Measurements from ENCODE around the gene IDH1. TPM values are rescaled to one million over a fixed set of nuclear protein-coding genes. Genes with fewer than 3 reads are reported as not detected.

Gene IDH1
- total RNA-seq, 1 experiment from 2014 or later = 166 TPM

GRCh38 chr2:208234786-208235185 is 20.1 kb downstream of the IDH1 start:
- BruUV-seq (replicated peaks) = no TSS peak
- CTCF ChIA-PET = interaction anchor here (0.8 to 0.9 kb wide), 2 partner anchors 19 to 71 kb away, joined by 3 read pairs; no protein-coding TSS in a partner anchor
- no peak for DNase-seq
- Mint-ChIP-seq H3K27me3 (ENCODE audit: unreplicated experiment) (no peaks in the 10 kb centered on the region), H3K4me1 (ENCODE audit: low read depth, unreplicated experiment) (peaks cover 8% of the 10 kb centered on the region), H3K36me3 (ENCODE audit: insufficient read depth, unreplicated experiment) (peaks cover 31% of the 10 kb centered on the region), H3K9me3 (ENCODE audit: low read depth, unreplicated experiment) (peaks cover 4% of the 10 kb centered on the region), H3K27ac (ENCODE audit: unreplicated experiment) (peak overlapping the region; percentile 8), H3K4me3 (ENCODE audit: low read depth, unreplicated experiment) (no peak overlapping the region)
- no peak for TF ChIP-seq CTCF (IDR thresholded peaks at IDR 0.05; ENCODE audit: unreplicated experiment)
- intact Hi-C loops (cut with micrococcal nuclease; ENCODE audit: unreplicated experiment) = no loop called here

DNA sequence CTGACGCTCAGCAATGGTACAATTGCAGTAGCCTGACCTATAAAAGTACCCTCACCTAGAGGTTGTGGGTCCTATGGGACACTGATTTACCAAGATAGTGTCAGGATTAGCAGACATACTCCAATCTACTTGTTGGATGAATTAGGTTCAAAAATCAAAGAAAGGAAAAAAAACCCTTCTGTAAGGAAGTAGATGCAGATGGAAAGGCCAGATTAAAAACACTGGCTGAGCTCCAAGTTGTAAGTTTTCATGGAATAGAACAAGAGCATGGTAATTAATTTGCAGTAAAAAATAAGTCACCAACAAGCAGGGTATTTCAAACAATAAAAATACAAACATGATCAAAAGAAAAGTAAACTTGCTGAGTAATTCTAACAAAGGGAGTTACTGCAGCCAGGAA is 26.4 kb downstream of the IDH1 start:
- no TSS peak for BruUV-seq (replicated peaks)
- DNase-seq = no peak
- Mint-ChIP-seq H3K27ac (ENCODE audit: unreplicated experiment) (no peak overlapping the region), H3K9me3 (ENCODE audit: low read depth, unreplicated experiment) (peaks cover 4% of the 10 kb centered on the region), H3K36me3 (ENCODE audit: insufficient read depth, unreplicated experiment) (no peaks in the 10 kb centered on the region), H3K27me3 (ENCODE audit: unreplicated experiment) (no peaks in the 10 kb centered on the region), H3K4me1 (ENCODE audit: low read depth, unreplicated experiment) (peaks cover 8% of the 10 kb centered on the region), H3K4me3 (ENCODE audit: low read depth, unreplicated experiment) (no peak overlapping the region)
- TF ChIP-seq CTCF (IDR thresholded peaks at IDR 0.05; ENCODE audit: unreplicated experiment) = no peak
- intact Hi-C loops (cut with micrococcal nuclease; ENCODE audit: unreplicated experiment) = no loop called here
- CTCF ChIA-PET = no interaction called here

DNA sequence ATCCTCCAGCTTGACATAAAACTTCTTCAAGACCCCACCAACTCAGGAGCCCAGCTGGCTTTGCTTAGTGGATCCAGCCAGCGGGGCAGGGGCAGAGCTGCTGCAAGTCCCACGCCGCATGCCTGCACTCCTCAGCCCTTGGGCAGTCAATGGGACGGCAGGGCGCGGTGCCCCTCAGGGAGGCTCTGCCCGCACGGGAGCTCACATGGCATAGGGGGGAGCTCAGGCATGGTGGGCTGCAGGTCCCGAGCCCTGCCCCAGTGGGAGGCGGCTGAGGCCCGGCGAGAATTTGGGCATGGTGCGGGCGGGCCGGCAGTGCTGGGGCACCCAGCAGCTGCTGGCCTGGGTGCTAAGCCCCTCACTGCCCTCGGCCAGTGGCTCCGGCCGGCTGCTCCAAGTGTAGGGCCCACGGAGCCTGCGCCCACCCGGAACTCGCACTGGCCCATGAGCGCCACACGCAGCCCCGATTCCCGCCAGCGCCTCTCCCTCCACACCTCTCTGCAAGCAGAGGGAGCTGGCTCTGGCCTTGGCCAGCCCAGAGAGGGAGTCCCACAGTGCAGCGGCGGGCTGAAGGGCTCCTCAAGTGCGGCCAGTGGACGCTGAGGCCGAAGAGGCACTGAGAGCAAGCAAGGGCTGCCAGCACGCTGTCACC is 27.2 kb downstream of the IDH1 start:
- Mint-ChIP-seq H3K36me3 (ENCODE audit: insufficient read depth, unreplicated experiment) (no peaks in the 10 kb centered on the region), H3K4me3 (ENCODE audit: low read depth, unreplicated experiment) (no peak overlapping the region), H3K9me3 (ENCODE audit: low read depth, unreplicated experiment) (peaks cover 4% of the 10 kb centered on the region), H3K27ac (ENCODE audit: unreplicated experiment) (no peak overlapping the region), H3K27me3 (ENCODE audit: unreplicated experiment) (no peaks in the 10 kb centered on the region), H3K4me1 (ENCODE audit: low read depth, unreplicated experiment) (peaks cover 8% of the 10 kb centered on the region)
- no peak for TF ChIP-seq CTCF (IDR thresholded peaks at IDR 0.05; ENCODE audit: unreplicated experiment)
- BruUV-seq (replicated peaks) = no TSS peak
- intact Hi-C loops (cut with micrococcal nuclease; ENCODE audit: unreplicated experiment) = no loop called here
- no peak for DNase-seq
- CTCF ChIA-PET = no interaction called here

GRCh38 chr2:208224802-208225201 is 30.1 kb downstream of the IDH1 start:
- Mint-ChIP-seq H3K9me3 (ENCODE audit: low read depth, unreplicated experiment) (no peaks in the 10 kb centered on the region), H3K36me3 (ENCODE audit: insufficient read depth, unreplicated experiment) (no peaks in the 10 kb centered on the region), H3K4me3 (ENCODE audit: low read depth, unreplicated experiment) (no peak overlapping the region), H3K27ac (ENCODE audit: unreplicated experiment) (no peak overlapping the region), H3K4me1 (ENCODE audit: low read depth, unreplicated experiment) (no peaks in the 10 kb centered on the region), H3K27me3 (ENCODE audit: unreplicated experiment) (peaks cover 7% of the 10 kb centered on the region)
- intact Hi-C loops (cut with micrococcal nuclease; ENCODE audit: unreplicated experiment) = no loop called here
- DNase-seq = peak; percentile 13
- CTCF ChIA-PET = interaction anchor here (1.0 kb wide), 1 partner anchor 49 kb away, joined by 3 read pairs; no protein-coding TSS in a partner anchor
- no TSS peak for BruUV-seq (replicated peaks)
- TF ChIP-seq CTCF (IDR thresholded peaks at IDR 0.05; ENCODE audit: unreplicated experiment) = no peak
